ELF-1 (cell line): ENCODE measurements around the gene ITGAE.

Source experiments
- DNase-seq: peaks from one replicate; pipeline ENCODE4 v3.0.0-alpha.2; 2016; ENCODE audit warnings: low read depth, low spot score

ITGAE gene

DNA sequence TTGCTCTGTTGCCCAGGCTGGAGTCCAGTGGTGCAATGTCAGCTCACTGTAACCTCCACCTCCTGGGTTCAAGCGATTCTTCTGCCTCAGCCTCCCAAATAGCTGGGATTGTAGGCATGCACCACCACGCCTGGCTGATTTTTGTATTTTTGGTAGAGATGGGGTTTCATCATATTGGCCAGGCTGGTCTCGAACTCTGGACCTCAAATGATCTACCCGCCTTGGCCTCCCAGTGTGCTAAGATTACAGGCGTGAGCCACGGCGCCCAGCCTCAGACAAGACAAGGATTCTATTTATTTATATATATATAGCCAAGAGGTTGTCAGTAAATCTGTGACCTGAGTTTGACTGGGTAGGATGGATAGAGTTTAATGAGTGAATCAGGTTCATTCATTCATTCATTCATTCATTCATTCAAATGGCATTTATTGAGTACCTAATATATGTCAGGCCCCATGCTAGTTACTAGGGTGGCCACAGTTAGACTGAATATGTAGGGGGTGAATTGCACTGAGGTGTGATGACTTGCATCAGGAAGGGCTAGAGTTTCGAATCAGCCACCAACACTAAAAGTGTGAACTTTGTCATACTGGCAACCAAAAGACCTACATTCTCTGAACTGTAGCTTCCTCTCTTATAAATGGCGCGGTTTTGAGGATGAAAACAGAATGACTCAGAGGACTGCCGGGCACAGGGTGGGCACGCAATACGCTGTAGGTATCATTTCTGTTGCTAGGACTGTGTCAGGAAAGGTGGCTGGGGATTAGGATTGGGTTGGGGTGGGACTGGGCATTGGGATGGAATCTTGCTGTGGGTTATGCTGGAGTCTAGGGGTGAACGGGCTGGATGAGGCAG lies 37.8 kb downstream of the ITGAE start:
- DNase-seq, result no peak

GRCh38 chr17:3761918-3762380 lies 39.0 kb downstream of the ITGAE start:
- no peak for DNase-seq

DNA sequence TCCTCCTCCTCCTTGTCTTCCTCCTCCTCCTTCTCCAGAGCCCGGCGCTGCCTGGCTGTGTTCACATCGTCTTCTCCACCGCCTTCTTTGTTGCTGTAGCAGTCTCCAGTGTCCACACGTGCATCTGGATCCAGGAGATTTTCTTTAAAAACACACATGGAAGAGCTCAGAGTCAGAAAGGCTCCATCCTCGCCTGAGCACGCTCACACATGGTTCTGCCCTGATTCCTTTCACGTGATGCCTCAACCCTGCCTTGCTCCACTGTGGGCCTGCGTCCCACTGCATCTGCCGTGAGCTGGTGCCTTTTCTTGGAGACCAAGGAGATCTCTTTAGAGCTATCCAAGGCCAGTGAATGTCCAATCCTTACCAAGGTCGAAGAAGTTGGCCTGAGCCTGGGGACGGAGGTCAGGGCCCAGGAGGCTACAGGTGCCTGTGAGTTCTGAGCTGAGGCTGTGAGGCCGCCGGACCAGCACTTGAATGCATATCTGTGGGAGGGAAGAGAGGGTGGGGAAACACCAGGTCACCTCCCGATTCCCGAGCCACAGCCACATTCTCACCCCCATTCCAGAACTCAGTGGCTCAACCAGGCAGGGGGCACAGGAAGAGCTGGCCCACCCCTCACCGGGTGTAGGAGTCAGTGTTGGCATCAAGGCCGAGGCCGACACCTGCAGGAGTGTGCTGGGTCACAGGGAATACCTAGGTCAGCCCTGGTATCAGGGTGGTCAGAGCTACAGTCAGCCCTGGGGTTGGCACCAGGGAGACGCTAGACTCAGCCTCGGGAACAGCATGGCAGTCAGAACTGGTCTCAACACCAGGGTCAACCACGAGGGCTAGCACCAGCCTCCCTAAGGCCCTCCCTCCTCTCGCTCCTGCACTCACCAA lies 39.7 kb downstream of the ITGAE start:
- DNase-seq, result no peak

- DNase-seq, result no peak
These were observed 41.3 kb downstream of the ITGAE start for GRCh38 chr17:3759597-3760216.

GRCh38 chr17:3755335-3756030 lies 45.5 kb downstream of the ITGAE start:
- no peak for DNase-seq

DNA sequence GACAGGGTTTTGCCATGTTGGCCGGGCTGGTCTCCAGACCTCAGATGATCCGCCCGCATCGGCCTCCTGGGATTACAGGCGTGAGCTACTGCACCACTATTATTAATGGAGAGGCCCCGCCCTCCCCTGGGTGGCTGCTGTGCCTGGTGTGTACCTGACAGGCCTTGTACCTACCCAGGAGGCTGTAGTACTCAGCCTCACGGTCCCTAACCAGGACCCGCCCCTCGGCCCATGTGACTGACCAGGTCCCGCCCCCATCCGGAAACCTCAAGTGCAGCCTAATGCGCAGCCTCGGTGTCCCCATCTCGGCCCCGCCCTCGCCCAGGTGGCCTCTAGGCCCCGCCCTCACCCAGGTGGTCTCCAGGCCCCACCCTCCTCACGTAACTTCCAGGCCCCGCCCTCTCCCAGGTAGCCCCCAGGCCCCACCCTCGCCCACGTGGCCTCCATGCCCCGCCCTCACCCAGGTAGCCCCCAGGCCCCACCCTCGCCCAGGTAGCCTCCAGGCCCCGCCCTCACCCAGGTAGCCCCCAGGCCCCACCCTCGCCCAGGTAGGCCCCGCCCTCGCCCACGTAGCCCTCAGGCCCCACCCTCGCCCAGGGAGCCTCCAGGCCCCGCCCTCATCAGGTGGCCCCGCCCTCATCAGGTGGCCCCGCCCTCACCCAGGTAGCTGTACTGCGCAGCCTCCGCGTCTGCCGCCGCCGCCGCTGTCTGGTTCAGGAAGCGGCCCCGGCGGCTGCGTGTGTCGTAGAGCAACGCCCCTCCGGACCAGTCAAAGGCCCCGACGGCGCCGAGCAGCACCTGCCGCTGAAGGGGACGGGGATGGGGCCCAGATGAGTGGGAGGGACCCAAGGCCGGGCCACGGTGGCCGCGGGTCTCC lies 46.3 kb downstream of the ITGAE start:
- peak; percentile 96 for DNase-seq

DNA sequence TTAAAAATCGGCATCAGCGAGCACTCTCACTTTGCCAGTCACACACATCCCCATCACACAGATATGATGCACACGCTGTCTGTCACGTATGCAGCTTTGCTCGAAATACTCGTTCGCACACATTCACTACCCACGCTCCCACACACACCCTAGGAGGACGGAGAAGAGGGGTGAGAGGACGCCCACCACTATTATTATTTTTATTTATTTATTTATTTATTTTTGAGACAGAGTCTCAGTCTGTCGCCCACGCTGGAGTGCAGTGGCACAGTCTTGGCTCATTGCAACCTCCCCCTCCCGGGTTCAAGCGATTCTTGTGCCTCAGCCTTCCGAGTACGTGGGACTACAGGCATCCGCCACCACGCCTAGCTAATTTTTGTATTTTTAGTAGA lies 46.9 kb downstream of the ITGAE start:
- no peak for DNase-seq

GRCh38 chr17:3753624-3754023 lies 47.4 kb downstream of the ITGAE start:
- no peak for DNase-seq

GRCh38 chr17:3751836-3752235 lies 49.2 kb downstream of the ITGAE start:
- no peak for DNase-seq

DNA sequence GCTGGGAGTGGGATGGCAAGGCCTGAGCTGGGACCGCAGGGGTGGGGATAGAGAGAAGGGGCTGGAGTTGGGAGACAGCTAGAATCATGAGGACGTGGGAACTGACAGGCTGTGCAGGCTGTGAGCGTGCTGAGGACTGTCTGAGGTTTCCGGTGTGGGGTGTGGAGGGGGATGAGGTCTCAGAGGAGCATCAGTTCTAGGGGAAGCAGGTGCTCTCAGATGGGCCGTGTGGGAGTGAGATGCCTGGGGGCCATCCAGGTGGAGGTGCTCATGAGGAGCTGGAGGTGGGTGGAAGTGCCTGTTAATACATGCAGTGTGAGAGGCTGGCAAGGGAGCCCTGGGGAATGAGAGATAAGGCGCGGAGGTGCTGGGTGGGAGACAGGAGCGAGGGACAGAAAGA lies 50.1 kb downstream of the ITGAE start:
- DNase-seq, result no peak

DNA sequence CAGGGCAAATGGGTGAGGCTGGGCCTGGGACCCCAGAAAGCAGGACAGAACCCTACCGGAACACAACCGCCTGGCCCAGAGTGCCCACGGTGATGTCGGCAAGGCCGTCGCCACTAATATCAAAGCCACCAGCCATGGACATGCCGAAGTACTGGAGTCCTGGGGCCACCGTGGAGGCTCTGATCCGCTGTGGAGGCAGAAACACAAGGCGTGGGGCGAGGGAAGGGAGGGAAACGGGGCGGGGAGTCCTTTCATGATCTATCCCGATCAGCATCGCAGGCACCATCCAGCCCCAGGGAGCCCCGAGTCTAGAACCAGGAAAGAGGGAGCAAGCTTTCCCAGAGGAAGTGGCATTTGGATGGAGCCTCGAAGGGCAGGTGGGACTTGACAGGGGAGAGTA lies 50.7 kb downstream of the ITGAE start:
- no peak for DNase-seq

DNA sequence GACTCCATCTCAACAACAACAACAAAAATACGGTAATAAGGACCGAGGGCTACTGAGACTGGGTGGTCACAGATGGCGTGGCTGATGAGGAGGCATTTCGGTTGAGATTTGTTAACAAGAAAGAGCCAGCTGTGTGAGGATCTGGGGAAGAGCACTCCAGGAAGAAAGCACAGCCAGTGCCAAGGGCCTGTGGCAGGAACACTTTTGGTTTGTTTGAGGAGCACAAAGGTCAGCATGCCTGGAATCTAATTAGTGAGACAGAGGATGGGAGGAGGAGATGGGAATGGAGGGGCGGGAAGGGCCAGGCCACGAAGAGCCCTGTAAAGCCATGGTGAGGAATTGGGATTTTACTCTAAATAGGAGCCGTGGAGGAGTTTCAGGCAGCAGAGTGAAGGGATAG lies 52.4 kb downstream of the ITGAE start:
- DNase-seq, result no peak

DNA sequence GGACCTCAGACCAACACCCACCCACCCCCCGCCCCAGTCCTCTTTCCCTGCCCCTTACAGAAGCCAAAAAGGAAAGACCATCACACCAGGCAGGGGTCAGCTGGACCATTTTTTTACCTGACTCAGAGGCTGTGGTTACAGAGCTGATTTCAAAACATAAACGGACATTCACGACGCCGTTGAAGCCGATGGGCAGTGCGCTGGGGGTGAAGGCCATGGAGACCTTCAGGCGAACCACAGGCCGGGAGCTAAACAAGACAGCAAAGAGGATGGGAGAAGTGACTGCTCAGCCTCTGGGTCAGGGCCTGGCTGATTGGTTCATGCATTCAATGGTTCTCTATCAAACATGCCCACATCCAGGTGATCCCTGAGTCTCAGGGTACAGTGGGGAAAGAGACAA lies 53.2 kb downstream of the ITGAE start:
- DNase-seq, result no peak

DNA sequence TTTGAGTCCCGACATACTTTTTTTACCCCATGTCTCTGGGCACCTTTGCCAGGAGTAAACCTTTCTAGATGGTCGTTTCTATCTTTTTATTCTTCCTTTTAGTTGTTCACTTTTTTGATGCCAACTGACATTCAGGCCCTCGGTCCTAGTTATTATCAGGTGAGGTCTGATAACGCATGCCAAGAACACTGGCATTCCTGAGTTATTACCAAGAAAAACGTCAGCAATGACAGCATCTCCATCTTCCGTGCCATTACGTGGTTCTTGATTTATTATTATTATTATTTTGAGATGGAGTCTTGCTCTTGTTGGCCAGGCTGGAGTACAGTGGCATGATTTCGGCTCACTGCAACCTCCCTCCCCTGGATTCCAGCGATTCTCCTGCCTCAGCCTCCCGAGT lies 55.9 kb downstream of the ITGAE start:
- no peak for DNase-seq

GRCh38 chr17:3744014-3744413 lies 57.0 kb downstream of the ITGAE start:
- no peak for DNase-seq

DNA sequence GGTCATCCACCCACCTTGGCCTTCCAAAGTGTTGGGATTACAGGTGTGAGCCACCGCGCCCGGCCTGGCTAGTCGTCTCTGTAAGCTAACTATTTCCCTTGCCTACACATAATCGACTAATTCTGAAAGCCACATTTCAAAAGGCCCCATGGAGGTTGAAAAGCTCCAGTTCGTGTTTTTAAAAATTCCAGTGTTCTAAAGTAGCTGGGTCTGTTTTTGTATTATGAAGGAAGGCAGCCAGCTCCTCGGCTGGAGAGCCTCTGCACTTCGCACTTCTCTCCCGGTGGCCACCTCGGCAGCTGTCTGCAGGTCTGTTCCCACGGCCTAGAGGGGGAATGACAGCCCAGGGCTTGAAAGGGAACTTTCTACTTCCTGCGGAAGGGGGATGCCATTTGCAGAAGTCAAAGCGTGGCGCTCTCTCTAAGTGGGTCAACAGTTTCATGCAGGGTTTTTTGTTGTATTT lies 60.3 kb downstream of the ITGAE start:
- DNase-seq, result no peak

GRCh38 chr17:3739422-3740124 lies 61.4 kb downstream of the ITGAE start:
- peak; percentile 16 for DNase-seq

GRCh38 chr17:3738562-3739295 lies 62.3 kb downstream of the ITGAE start:
- peak; percentile 49 for DNase-seq

DNA sequence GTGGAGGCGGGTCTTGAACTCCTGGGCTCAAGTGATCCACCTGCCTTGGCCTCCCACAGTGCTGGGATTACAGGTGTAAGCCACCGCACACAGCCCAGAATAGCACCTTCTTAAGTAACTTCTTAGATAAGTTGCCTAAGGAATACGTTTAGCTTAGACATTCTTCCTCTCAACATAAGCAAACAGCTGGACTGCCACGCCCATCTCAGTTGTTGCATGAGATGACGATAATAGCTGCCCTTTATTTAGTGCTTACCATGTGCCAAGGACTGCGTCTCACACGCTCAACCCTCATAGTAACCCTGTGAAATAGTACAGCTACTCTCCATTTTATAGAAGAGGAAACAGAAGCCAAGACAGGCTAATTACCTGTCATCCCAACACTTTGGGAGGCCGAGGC lies 65.5 kb downstream of the ITGAE start:
- DNase-seq, result no peak
